GM20000 (cell line): ENCODE results near the gene AUP1.

Source experiments
- DNase-seq: peaks from one replicate; pipeline ENCODE4 v3.0.0; 2012; ENCODE audit warnings: low spot score
- TF ChIP-seq, protein P1 (sequence below): IDR thresholded peaks from 2 replicates; pipeline ENCODE4 v1.5.1; 2012; ENCODE audit warnings: mild to moderate bottlenecking, control low read depth; ENCODE audit errors: extremely low read depth, missing control alignments

The AUP1 gene

DNA sequence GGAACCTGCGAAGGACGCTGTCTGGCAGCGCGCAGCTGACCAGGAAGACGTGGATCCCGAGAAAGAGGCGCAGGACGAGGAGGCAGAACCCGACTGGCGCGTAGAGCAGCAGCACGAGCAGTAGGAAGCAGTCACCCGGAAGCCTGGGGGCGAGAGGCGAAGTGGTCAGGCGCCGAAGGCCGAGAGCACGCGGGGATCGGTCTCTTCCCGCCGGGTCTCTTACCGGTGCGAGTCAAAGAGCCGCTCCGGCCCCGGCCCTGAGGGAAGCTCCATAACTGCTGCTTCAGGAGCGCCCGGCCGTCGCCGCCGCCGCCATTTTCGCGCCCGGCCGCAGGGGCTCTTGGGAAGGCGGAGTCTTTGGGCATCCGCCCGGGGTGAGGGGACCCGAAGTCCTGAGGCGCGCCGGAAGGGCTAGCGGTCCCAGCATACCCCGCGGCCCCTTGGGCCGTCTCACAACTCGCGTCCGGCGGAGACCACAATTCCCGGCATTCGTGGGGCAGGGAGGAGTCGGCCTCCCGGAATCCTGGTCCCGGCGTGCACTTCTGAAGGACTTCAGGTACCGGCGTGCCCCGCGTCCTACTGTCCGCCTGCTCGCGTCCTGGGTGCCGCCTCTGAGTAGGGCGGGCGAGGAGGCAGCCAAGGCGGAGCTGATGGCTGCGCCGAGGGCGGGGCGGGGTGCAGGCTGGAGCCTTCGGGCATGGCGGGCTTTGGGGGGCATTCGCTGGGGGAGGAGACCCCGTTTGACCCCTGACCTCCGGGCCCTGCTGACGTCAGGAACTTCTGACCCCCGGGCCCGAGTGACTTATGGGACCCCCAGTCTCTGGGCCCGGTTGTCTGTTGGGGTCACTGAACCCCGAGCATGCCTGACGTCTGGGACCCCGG is at the start of gene AUP1, which contains the start of gene HTRA2:
AUP1 (minus strand) TSS at position 350 of the 882 bp plus-strand sequence; CDS start at position 273, 77 bp downstream.
HTRA2 (plus strand) TSS at position 577 of the 882 bp plus-strand sequence; CDS start at position 651, 74 bp downstream.
- TF ChIP-seq, protein P1, sequence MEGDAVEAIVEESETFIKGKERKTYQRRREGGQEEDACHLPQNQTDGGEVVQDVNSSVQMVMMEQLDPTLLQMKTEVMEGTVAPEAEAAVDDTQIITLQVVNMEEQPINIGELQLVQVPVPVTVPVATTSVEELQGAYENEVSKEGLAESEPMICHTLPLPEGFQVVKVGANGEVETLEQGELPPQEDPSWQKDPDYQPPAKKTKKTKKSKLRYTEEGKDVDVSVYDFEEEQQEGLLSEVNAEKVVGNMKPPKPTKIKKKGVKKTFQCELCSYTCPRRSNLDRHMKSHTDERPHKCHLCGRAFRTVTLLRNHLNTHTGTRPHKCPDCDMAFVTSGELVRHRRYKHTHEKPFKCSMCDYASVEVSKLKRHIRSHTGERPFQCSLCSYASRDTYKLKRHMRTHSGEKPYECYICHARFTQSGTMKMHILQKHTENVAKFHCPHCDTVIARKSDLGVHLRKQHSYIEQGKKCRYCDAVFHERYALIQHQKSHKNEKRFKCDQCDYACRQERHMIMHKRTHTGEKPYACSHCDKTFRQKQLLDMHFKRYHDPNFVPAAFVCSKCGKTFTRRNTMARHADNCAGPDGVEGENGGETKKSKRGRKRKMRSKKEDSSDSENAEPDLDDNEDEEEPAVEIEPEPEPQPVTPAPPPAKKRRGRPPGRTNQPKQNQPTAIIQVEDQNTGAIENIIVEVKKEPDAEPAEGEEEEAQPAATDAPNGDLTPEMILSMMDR = no peak
- DNase-seq = peak; percentile 97

DNA sequence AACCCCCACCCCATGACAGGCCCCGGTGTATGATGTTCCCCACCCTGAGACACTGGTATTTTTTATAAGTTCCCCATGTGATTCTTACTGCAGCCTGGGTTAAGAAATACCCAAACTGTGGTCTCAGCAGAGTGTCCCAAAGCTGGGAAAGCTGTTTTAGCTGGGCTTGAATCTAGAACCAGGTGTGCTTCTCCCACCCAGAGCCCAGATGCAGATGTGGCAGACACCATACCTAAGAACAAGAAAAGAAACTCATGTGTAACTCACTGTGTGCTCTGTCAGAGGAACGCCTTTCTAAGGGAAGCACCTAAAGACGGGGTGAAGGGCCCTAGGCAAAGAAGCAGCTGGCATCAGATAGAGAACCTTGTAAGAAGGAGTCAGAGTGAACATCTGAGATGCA is 48.9 kb upstream of the AUP1 start:
- TF ChIP-seq, protein P1 = no peak
- DNase-seq = no peak

- TF ChIP-seq, protein P1 = no peak
- DNase-seq = no peak
Measured at GRCh38 chr2:74577448-74577847, 47.9 kb upstream of the AUP1 start.

- TF ChIP-seq, protein P1 = no peak
- no peak for DNase-seq
Measured at GRCh38 chr2:74576863-74577229, 47.3 kb upstream of the AUP1 start.

GRCh38 chr2:74576211-74576862 is 46.8 kb upstream of the AUP1 start:
- no peak for DNase-seq
- TF ChIP-seq, protein P1 = no peak

DNA sequence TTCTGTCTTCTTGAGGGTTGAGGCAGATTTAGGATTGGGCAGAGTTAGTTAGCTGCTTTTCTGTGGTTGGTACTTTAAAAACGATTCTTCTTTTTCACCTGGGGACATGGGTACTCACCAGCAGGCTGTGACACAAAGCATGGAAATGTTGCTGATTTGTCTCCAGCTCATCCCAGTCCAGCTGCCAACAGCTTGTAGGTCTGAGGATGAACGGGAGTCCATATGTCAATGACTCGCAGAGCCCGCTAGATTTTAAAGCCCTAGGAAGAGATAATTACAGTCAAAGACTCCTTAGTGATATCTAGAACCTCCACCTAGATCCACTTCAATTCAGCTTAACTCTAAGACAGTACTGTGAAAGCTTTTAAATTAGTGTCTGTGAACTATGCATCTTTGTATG is 45.8 kb upstream of the AUP1 start:
- no peak for DNase-seq
- TF ChIP-seq, protein P1 = no peak
